Skeletal muscle satellite cell (primary cell): ENCODE results near the gene CCNJL.

Experiments
- H3K27me3 ChIP-seq: 2 replicates; pipeline ENCODE4 v1.7.0; 2013; ENCODE audit warnings: low read length; ENCODE audit not compliant: control insufficient read depth, insufficient read depth
- H3K36me3 ChIP-seq: 2 replicates; pipeline ENCODE4 v1.7.0; 2013; ENCODE audit warnings: mild to moderate bottlenecking, control low read depth, low read length; ENCODE audit not compliant: insufficient read depth
- H3K4me1 ChIP-seq: 2 replicates; pipeline ENCODE4 v1.7.0; 2013; ENCODE audit warnings: low read length; ENCODE audit not compliant: control insufficient read depth, insufficient read depth
- H3K4me2 ChIP-seq: 2 replicates; pipeline ENCODE4 v1.7.0; 2013; ENCODE audit warnings: mild to moderate bottlenecking, low read length
- H3K4me3 ChIP-seq: 2 replicates; pipeline ENCODE4 v1.7.0; 2013; ENCODE audit warnings: low read length
- H3K9ac ChIP-seq: 2 replicates; pipeline ENCODE4 v1.7.0; 2013; ENCODE audit warnings: mild to moderate bottlenecking, low read depth, low read length, moderate library complexity
- H3K9me3 ChIP-seq: replicated peaks from 2 replicates; pipeline ENCODE4 v1.7.0; 2013; ENCODE audit warnings: mild to moderate bottlenecking, control low read depth, low read length

CCNJL gene

DNA sequence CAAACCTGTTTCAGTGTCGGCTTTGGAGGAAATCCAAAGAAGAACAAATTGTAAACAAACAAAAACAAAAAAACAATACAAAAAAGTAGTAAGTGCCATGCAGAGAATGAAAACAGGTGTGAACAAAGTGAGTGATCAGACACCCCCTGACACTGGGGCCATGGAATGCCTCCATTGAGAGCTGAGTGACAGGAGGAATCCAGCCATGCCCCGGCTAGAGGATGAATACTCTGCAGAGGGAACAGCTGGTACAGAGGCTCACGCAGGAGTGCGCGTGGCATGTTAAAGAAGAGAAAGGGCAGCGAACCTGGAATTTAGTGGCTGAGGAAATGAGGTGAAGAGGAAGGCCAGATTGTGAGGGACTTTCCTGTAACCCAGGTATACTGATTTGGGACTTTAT, 15.5 kb upstream of the CCNJL start:
- no peak overlapping the region for H3K4me3 ChIP-seq
- no peak overlapping the region for H3K9ac ChIP-seq
- no peak overlapping the region for H3K4me2 ChIP-seq
- no peaks in the 10 kb centered on the region for H3K9me3 ChIP-seq
- H3K27me3 ChIP-seq: peaks cover 10% of the 10 kb centered on the region
- no peaks in the 10 kb centered on the region for H3K4me1 ChIP-seq
- H3K36me3 ChIP-seq: no peaks in the 10 kb centered on the region

DNA sequence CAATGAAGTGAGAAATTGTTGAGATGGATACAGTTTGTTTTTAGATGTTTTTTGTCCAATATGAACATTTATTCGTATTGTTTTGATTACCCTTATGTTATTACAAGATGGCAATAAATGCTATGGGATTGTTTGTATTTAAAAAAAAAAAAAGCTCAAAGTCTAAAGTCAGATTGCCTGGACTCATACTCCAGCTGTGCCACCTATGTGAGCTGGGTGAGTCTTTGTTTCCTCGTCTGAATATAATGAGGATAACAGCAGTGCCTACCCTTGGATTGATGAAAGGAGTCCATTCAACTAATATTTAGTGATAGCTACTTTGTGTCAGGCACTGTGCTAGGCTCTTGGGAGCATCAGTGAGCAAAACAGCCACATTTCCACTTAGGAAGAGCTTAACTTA, 14.6 kb upstream of the CCNJL start:
- no peaks in the 10 kb centered on the region for H3K9me3 ChIP-seq
- peaks cover 10% of the 10 kb centered on the region for H3K27me3 ChIP-seq
- no peaks in the 10 kb centered on the region for H3K4me1 ChIP-seq
- no peak overlapping the region for H3K4me3 ChIP-seq
- no peak overlapping the region for H3K9ac ChIP-seq
- no peak overlapping the region for H3K4me2 ChIP-seq
- H3K36me3 ChIP-seq: no peaks in the 10 kb centered on the region

DNA sequence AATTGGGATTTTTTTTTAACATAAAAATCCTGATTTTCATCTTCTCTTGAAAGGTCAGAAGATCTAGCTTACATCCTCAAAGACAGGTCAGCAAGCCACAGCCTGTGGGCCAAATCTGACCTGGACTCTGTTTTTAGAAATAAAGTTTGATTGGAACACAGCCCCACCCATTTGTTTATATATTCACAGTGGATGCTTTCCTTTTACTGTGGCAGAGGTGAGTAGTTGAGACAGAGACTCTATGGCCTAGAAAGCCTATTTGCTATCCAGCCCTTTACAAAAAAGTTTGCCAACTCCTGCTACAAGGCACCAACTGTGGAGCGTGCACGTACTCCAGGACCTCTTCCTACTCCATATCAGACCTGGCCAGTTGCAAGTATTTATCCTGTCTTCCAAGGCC, 13.4 kb upstream of the CCNJL start:
- Histone ChIP-seq H3K27me3 (peaks cover 10% of the 10 kb centered on the region), H3K4me3 (no peak overlapping the region), H3K4me2 (no peak overlapping the region), H3K9ac (no peak overlapping the region), H3K9me3 (no peaks in the 10 kb centered on the region), H3K36me3 (no peaks in the 10 kb centered on the region), H3K4me1 (no peaks in the 10 kb centered on the region)

DNA sequence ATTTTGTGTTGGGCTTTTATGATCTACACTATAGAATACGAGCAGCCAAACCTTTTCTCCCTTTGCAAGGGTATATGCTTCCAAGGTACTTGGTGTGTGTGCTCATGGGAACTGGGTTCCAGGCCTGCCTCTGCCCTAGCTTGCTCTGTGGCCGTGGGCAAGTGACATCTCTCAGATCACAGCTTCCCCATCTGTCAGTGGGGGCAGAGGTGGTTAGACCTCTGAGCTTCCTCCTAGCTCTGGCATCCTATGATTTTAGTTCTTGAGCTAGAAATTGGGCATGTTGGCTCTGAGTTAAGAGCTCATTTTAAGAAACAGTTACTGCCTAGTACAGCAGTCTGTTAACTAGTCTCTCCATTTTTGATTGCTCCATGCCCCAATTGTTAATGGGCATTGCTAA, 12.5 kb upstream of the CCNJL start:
- Histone ChIP-seq H3K9ac (no peak overlapping the region), H3K4me2 (no peak overlapping the region), H3K36me3 (no peaks in the 10 kb centered on the region), H3K9me3 (no peaks in the 10 kb centered on the region), H3K27me3 (peaks cover 10% of the 10 kb centered on the region), H3K4me3 (no peak overlapping the region), H3K4me1 (no peaks in the 10 kb centered on the region)

DNA sequence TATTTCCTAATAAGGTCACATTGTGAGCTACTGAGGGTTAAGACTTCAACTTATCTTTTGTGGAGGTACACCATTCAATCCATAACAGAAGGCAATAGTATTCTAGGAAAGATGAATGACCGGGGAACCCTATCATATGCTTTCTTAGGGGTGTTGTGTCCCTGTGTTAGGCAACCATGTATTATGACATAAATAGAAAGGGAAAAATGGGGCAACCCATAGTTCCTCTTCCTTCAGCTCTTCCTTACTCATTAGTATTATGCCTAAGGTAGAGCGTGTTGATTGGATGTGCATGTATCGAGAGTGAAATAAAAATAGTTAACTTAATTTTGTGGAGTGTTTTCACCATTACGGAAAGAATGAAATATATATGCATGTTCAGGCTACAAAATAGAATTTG, 6.0 kb upstream of the CCNJL start:
- Histone ChIP-seq H3K9ac (no peak overlapping the region), H3K4me1 (peaks cover 7% of the 10 kb centered on the region), H3K4me3 (no peak overlapping the region), H3K36me3 (no peaks in the 10 kb centered on the region), H3K27me3 (no peaks in the 10 kb centered on the region), H3K9me3 (no peaks in the 10 kb centered on the region), H3K4me2 (no peak overlapping the region)

DNA sequence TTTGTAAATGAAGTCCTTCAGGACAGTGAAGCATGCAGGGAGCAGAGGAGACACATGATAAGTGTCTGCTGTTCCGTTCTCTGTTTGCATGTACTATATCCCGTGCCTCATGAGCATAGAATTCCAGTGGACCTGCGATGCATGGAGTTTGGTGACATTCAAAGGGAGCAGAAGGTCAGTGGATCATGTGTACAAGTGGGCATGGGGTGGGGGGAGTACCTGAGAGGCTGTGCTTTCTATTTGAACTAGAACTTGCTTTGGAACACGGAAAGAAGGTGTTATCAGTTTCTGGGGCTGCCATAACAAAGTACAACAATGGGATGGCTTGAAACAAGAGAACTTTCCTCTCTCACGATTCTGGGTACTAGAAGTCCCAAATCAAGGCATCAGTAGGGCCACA, 5.1 kb upstream of the CCNJL start:
- Histone ChIP-seq H3K36me3 (no peaks in the 10 kb centered on the region), H3K27me3 (no peaks in the 10 kb centered on the region), H3K9me3 (no peaks in the 10 kb centered on the region), H3K4me3 (no peak overlapping the region), H3K4me2 (no peak overlapping the region), H3K9ac (no peak overlapping the region), H3K4me1 (peaks cover 7% of the 10 kb centered on the region)

DNA sequence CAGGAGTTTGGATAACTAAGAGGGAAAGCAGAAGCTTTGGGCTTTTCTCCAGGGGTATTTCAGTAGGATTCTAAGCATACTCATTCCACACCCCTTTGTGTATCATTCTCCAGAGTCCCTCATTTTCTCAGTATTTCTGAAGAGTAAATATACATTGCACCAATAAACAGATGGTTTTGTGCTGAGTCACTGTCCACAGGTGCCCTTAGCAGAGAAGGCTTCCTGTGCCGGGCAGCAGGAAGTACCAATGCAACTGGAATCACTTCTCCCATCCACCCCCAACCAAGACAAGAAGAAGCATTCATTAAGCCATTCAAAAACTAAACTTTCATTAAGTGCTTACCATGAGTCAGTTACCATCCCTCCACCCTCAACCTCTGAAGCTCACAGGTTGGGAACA, 3.6 kb upstream of the CCNJL start:
- Histone ChIP-seq H3K4me1 (peaks cover 11% of the 10 kb centered on the region), H3K9me3 (no peaks in the 10 kb centered on the region), H3K4me3 (no peak overlapping the region), H3K9ac (no peak overlapping the region), H3K4me2 (no peak overlapping the region), H3K36me3 (no peaks in the 10 kb centered on the region), H3K27me3 (no peaks in the 10 kb centered on the region)

DNA sequence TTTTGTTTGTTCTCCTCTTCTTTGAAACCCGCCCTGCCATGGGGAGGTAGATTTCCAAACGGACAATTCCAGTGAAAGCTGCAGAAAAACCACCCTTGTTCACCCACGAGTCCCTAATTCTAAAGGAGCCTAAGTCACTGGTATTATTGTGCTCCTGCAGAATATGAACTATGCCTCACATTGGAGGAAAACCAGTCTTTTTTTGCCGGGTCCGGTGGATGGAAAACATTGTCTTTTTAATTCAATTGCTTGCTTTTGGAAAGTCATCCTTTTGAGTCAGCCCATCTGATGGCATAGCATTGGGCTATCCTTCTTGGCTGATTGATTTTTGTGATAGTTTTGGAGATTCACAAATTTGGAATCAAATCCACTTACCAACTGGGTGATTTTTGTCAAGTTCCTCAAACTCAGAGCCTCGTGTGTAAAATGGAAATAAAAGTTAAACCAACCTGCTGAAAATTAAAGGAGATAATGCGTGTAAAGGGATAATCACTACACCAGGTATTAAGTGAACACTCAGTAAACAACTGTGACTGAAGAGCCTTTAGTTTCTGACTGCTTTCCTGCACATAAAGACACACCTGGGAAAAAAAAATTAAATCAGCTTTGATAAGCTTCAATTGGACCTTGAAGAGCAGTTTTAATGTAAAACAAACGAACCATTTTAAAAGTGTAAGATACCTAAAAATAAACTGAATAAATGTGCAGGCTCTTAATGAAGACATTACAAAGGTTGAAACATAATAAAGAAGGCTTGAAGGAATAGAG, 780 bp upstream of the CCNJL start:
- Histone ChIP-seq H3K27me3 (no peaks in the 10 kb centered on the region), H3K9ac (no peak overlapping the region), H3K4me3 (peak overlapping the region; percentile 85), H3K4me2 (peak overlapping the region; percentile 94), H3K9me3 (no peaks in the 10 kb centered on the region), H3K4me1 (peaks cover 11% of the 10 kb centered on the region), H3K36me3 (peaks cover 3% of the 10 kb centered on the region)

DNA sequence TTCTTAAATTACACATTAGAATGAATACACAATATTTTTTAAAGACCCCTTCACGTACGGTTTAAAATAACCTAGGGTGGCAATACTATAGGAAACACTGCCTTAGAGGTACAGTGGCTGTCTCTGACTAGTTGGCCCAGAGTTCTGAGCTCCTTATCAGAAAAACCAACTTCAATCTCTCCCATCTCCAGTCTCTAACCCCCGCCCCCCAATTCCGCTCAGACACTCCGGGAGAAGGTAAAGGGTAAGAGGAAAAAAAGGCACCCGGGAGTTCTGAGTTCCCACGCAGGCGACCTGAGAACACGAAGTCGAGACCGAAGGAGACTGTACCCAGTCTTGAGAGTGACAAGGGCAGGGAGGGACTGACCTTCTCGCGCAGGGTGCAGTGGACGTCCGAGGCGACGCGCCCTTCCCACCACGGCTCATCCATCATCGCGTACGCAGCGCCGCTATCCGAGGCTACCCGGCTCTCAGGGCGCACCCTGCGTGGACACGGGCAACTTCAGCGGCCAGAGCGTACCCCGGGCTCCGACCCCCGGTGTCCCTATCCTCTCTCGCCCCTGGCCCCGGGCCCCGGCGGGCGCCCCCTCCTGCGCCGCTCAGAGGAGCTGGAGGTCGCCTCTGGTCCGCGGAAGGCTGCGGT, 752 bp downstream of the CCNJL start:
- H3K9me3 ChIP-seq: no peaks in the 10 kb centered on the region
- no peaks in the 10 kb centered on the region for H3K27me3 ChIP-seq
- H3K4me2 ChIP-seq: peak overlapping the region; percentile 94
- peaks cover 11% of the 10 kb centered on the region for H3K4me1 ChIP-seq
- peak overlapping the region; percentile 65 for H3K9ac ChIP-seq
- H3K36me3 ChIP-seq: peaks cover 3% of the 10 kb centered on the region
- H3K4me3 ChIP-seq: peak overlapping the region; percentile 85

DNA sequence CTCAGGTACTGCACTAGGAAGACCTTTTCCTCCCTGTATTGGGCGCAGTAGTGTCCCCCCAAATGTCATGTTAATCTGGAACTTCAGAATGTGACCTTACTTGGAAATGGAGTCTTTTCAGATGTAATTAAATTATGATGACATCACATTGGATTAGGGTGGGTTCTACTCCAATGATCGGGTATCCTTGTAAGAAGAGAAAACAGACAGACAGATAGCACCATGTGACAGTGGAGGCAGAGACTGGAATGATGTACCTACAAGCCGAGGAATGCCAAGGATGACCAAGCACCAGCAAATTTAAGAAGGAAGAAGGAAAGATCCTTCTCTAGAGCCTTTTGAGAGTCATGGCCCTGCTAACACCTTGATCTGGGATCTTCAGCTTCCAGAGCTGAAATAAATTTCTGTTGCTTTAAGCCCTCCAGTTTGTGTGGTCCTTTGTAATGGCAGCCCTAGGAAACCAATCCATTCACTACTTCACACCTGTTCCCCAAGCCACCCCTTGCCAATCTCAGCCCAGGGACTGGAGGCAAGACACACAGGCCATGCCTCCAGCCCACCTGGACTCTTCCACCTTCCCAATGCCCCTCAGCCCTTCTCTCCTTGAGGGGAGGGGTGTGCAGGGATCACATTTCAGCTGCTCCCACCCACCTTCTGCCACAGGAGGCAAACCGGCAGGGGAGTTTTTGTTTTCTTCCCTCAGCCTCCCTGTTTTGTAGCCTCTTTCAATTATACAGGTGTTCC, 1.6 kb downstream of the CCNJL start:
- H3K4me2 ChIP-seq: no peak overlapping the region
- no peak overlapping the region for H3K4me3 ChIP-seq
- no peaks in the 10 kb centered on the region for H3K27me3 ChIP-seq
- H3K9me3 ChIP-seq: no peaks in the 10 kb centered on the region
- no peak overlapping the region for H3K9ac ChIP-seq
- H3K36me3 ChIP-seq: peaks cover 3% of the 10 kb centered on the region
- H3K4me1 ChIP-seq: peaks cover 6% of the 10 kb centered on the region

DNA sequence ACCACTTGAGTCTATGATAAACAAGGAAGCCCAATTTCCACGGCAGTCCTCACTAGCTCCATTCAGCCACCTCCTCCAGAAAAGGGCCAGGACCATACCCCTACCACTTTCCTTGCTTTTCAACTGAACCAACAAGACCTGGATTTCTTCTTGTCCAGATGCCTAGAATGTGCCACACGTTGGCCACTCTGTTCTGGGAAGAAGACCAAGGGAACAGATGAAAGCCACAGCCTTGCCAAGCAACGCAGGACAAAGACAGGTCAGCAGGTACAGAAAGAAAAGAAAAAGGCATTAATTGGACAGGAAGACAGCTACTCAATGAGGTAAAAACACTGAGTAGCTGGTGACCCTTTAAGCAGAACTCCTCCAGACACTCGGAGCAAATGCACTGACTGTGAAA, 2.2 kb downstream of the CCNJL start:
- Histone ChIP-seq H3K9me3 (no peaks in the 10 kb centered on the region), H3K27me3 (no peaks in the 10 kb centered on the region), H3K4me2 (no peak overlapping the region), H3K36me3 (peaks cover 3% of the 10 kb centered on the region), H3K4me3 (no peak overlapping the region), H3K9ac (no peak overlapping the region), H3K4me1 (peaks cover 4% of the 10 kb centered on the region)
